Fibroblast of the aortic adventitia (primary cell): ENCODE measurements around the gene LGR5. TPM values are rescaled to one million over a fixed set of nuclear protein-coding genes. Genes with fewer than 3 reads are reported as not detected.

Source experiments
- DNase-seq: peaks from one replicate; pipeline ENCODE4 v3.0.0-alpha.2; 2010; ENCODE audit warnings: low read depth
- H3K4me3 ChIP-seq: 2 replicates; pipeline ENCODE4 v1.5.1; 2011; ENCODE audit warnings: low read depth, mild to moderate bottlenecking, control low read depth, low read length, moderate library complexity
- total RNA-seq: library from RNA; depleted of rRNA; stranded (reverse); fragments of >200 nt; gene quantifications from 2 replicates; pipeline ENCODE4 v1.2.3, GENCODE V29; 2012; ENCODE audit warnings: low replicate concordance
- TF ChIP-seq, protein P1 (sequence below): IDR thresholded peaks from 2 replicates; pipeline ENCODE4 v1.5.1; 2011; ENCODE audit warnings: mild to moderate bottlenecking, low read length, control low read depth, inconsistent platforms; ENCODE audit not compliant: insufficient read depth

Gene LGR5
- total RNA-seq, result 7.8 TPM in 1 of 2 replicates, not detected in the other

- peak; percentile 25 for DNase-seq
- TF ChIP-seq, protein P1, sequence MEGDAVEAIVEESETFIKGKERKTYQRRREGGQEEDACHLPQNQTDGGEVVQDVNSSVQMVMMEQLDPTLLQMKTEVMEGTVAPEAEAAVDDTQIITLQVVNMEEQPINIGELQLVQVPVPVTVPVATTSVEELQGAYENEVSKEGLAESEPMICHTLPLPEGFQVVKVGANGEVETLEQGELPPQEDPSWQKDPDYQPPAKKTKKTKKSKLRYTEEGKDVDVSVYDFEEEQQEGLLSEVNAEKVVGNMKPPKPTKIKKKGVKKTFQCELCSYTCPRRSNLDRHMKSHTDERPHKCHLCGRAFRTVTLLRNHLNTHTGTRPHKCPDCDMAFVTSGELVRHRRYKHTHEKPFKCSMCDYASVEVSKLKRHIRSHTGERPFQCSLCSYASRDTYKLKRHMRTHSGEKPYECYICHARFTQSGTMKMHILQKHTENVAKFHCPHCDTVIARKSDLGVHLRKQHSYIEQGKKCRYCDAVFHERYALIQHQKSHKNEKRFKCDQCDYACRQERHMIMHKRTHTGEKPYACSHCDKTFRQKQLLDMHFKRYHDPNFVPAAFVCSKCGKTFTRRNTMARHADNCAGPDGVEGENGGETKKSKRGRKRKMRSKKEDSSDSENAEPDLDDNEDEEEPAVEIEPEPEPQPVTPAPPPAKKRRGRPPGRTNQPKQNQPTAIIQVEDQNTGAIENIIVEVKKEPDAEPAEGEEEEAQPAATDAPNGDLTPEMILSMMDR, result no peak
Observed at GRCh38 chr12:71439613-71440344, at the start of gene LGR5. Gene LGR5 (plus strand): TSS chr12:71439798. CDS start chr12:71440081, 283 bp downstream.

GRCh38 chr12:71392521-71393145 is 47.0 kb upstream of the LGR5 start:
- H3K4me3 ChIP-seq, result no peak overlapping the region
- TF ChIP-seq, protein P1, result peak; percentile 91
- peak; percentile 87 for DNase-seq

More at GRCh38 chr12:71439613-71440344, at the start of gene LGR5:
- H3K4me3 ChIP-seq, result peak within 1 kb of the TSS; percentile 63

DNA sequence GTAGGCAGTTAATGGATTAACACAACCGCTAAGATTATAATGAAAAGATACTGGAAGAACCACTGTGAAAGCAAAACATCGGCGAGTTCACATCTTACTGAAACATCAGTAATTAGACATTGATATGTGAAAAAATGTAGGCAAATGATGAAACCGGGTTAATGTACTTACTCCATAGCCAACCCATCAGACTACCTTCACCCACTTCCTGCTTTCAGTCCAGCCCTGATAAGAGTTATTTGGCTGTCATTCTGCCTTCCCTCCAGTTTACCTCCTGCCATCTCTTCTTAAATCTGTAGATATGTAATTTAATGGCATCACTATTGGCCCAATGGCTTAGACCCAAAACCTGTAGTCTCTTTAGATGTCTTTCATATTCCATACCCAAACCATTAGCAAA is 46.0 kb upstream of the LGR5 start:
- DNase-seq, result no peak
- H3K4me3 ChIP-seq, result no peak overlapping the region
- TF ChIP-seq, protein P1, result no peak

DNA sequence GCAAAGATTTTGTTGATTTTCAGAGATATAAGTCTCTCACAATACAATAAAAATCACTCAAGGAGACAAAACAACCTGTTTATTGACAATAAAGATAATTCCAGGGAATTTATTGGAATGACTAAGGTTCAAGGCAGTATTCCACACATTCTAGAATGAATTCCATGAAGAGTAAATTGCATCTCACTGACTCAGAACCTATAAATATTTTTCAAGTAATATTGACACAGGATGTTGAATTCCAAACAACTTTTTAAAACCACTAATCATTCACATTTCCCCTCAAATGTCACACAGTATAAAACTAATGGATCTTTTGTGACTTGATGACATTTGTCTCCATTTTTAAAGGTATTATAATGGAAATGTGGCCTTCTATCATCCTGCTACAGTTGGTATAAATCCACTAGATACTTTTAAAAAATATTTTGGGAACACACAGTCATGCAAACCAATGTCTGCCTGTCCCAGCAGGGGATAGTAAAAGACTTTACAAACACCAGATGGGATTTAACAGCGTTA is 42.1 kb upstream of the LGR5 start:
- no peak overlapping the region for H3K4me3 ChIP-seq
- peak; percentile 52 for DNase-seq
- TF ChIP-seq, protein P1, result no peak

DNA sequence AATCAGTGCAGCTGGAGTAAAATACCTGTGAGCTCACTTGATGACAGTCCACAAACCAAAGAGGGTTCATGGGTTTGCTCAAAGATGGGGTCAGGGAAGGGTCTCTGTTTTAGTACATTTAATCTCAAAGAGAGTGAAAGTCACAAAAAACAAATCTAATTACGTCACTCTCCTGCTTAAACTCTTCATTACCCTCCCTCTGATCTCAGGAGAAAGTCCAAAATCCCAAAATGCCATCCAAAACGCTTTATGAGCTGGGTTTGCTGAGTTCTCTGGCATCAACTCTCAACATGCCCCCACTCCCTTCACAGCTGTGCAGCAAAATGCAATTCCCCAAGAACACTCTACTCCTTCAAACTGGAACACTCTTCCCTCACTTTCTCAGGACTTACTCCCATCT is 40.4 kb upstream of the LGR5 start:
- TF ChIP-seq, protein P1, result no peak
- DNase-seq, result peak; percentile 4
- no peak overlapping the region for H3K4me3 ChIP-seq

GRCh38 chr12:71400481-71400880 is 39.1 kb upstream of the LGR5 start:
- no peak overlapping the region for H3K4me3 ChIP-seq
- DNase-seq, result no peak
- TF ChIP-seq, protein P1, result no peak
